CD8-positive, alpha-beta memory T cell (primary cell): Measurements from ENCODE around the gene GRIN2A. TPM values are rescaled to one million over a fixed set of nuclear protein-coding genes. Genes with fewer than 3 reads are reported as not detected.
A peak's percentile ranks its signal among the peaks of the same experiment; 100 is the strongest.

Source experiments
- CTCF ChIA-PET: fragments of 350-600 bp; sonication (Branson Sonifier 250); formaldehyde crosslinking; loops from one replicate; lab custom pipeline; 2021; ENCODE audit warnings: antibody characterized with exemption; lab: Charles Lee
- POLR2A ChIA-PET: fragments of 350-600 bp; sonication (Branson Sonifier 250); formaldehyde crosslinking; loops from one replicate; lab custom pipeline; 2021; ENCODE audit warnings: antibody characterized with exemption; lab: Charles Lee
- DNase-seq, 5 donors: peaks; one replicate each; pipeline versions ENCODE4 v3.0.0 to v3.0.0-alpha.2; 2020 to 2022; ENCODE audit warnings: mixed read lengths in 1 of 5
- H3K27ac ChIP-seq: one replicate; pipeline ENCODE4 v1.7.0; 2013; ENCODE audit warnings: low read depth, mild to moderate bottlenecking, low read length, moderate library complexity
- H3K27me3 ChIP-seq: 2 replicates; pipeline ENCODE4 v1.7.0; 2013; ENCODE audit warnings: low read length, mild to moderate bottlenecking; ENCODE audit not compliant: insufficient read depth, poor library complexity, severe bottlenecking
- H3K36me3 ChIP-seq: 2 replicates; pipeline ENCODE4 v1.7.0; 2013; ENCODE audit warnings: mild to moderate bottlenecking, low read length, moderate library complexity; ENCODE audit not compliant: insufficient read depth
- H3K4me1 ChIP-seq: 2 replicates; pipeline ENCODE4 v1.7.0; 2013; ENCODE audit warnings: mild to moderate bottlenecking, low read length, moderate library complexity; ENCODE audit not compliant: insufficient read depth
- H3K4me3 ChIP-seq: 2 replicates; pipeline ENCODE4 v1.7.0; 2013; ENCODE audit warnings: mild to moderate bottlenecking, low read length
- H3K9me3 ChIP-seq: 2 replicates; pipeline ENCODE4 v1.7.0; 2013; ENCODE audit warnings: mild to moderate bottlenecking, low read length
- H3K27ac Mint-ChIP-seq, 8 donors: one replicate each; pipeline ENCODE4 v1.8.0; 2020 to 2021; ENCODE audit warnings: mixed read lengths in 8 of 8, mild to moderate bottlenecking in 6 of 8, inconsistent platforms in 3 of 8, moderate library complexity in 3 of 8
- H3K27me3 Mint-ChIP-seq, 2 donors: one replicate each; pipeline ENCODE4 v1.8.0; 2020 to 2021; ENCODE audit warnings: mixed read lengths in 2 of 2, mild to moderate bottlenecking in 1 of 2, moderate library complexity in 1 of 2
- H3K36me3 Mint-ChIP-seq, 3 donors: one replicate each; pipeline ENCODE4 v1.8.0; 2020 to 2021; ENCODE audit warnings: mixed read lengths in 3 of 3, inconsistent platforms in 1 of 3, mild to moderate bottlenecking in 1 of 3
- H3K4me1 Mint-ChIP-seq, 3 donors: one replicate each; pipeline ENCODE4 v1.8.0; 2020 to 2021; ENCODE audit warnings: mixed read lengths in 3 of 3, inconsistent platforms in 1 of 3, mild to moderate bottlenecking in 1 of 3
- H3K4me3 Mint-ChIP-seq, 7 donors: one replicate each; pipeline ENCODE4 v1.8.0; 2020 to 2021; ENCODE audit warnings: mixed read lengths in 7 of 7, mild to moderate bottlenecking in 6 of 7, moderate library complexity in 4 of 7, inconsistent platforms in 2 of 7
- H3K9me3 Mint-ChIP-seq, 5 donors: one replicate each; pipeline ENCODE4 v1.8.0; 2020 to 2022; ENCODE audit warnings: mixed read lengths in 5 of 5, mild to moderate bottlenecking in 3 of 5, moderate library complexity in 2 of 5, inconsistent platforms in 1 of 5
- polyA plus RNA-seq: library from polyadenylated mRNA; unstranded; fragments of 300-500 nt; fragmentation: Illumina TruSeq; gene quantifications from one replicate; pipeline ENCODE4 v1.2.3, GENCODE V29; 2021
- total RNA-seq, 2 experiments: library from RNA; stranded (reverse); gene quantifications; one replicate each; pipeline ENCODE4 v1.2.3, GENCODE V29; 2021

Gene GRIN2A
- total and polyA plus RNA-seq, 3 experiments from 2014 or later = not detected

DNA sequence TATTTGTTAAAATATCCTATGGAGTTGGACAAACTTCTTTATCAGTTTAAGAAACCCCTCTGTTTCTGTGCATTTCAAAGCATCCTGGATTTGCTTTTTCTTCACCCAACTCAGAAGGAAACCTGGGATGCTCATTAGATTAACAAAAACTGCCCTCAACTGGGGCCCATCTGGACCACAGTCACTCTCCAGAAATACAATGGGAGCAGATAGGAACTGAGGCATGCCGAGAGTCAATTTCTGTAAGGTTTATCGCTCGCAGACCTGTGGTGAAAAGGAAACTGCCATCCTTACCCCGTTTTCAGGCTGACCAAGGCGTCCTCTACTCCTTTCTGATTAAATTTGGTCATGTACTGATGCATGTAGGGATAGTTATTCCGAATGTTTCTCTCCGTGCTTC is 360.3 kb downstream of the GRIN2A start:
- POLR2A ChIA-PET = no interaction called here
- Histone ChIP-seq H3K4me3 (no peak overlapping the region), H3K36me3 (no peaks in the 10 kb centered on the region)

DNA sequence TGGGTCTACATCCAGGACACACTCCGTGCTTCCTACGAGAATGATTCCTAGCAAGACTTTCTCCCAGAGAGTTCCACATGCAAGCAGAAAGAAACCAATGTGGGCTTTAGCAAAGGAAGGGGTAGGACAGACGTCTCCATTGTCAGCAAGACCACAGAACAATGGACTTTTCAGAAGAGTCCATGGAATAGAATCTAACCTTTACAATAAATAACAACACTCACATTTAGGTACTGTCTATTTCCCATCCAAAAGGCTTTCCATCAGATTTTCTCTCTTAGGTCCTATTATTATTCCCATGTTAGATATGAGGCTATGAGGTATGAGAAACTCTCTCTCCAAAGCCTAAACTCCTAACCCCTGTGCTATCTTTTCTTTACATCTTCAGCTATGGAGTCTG is 360.9 kb downstream of the GRIN2A start:
- H3K27me3 Mint-ChIP-seq = peaks cover 0 to 2% of the 10 kb centered on the region in 2 donors
- H3K36me3 ChIP-seq = no peaks in the 10 kb centered on the region
- H3K4me3 Mint-ChIP-seq = no peak overlapping the region
- H3K36me3 Mint-ChIP-seq = no peaks in the 10 kb centered on the region
- no peaks in the 10 kb centered on the region for H3K27me3 ChIP-seq
- H3K9me3 Mint-ChIP-seq = peaks cover 0 to 11% (median 2%) of the 10 kb centered on the region in 5 donors
- no peak for DNase-seq
- H3K9me3 ChIP-seq = no peaks in the 10 kb centered on the region
- H3K4me1 ChIP-seq = no peaks in the 10 kb centered on the region
- POLR2A ChIA-PET = no interaction called here
- CTCF ChIA-PET = no interaction called here
- no peak overlapping the region for H3K4me3 ChIP-seq
- H3K27ac Mint-ChIP-seq = no peak overlapping the region
- H3K27ac ChIP-seq = no peak overlapping the region
- no peaks in the 10 kb centered on the region for H3K4me1 Mint-ChIP-seq

More for the DNA sequence above, 360.3 kb downstream of the GRIN2A start:
- Mint-ChIP-seq H3K36me3 (no peaks in the 10 kb centered on the region), H3K4me3 (no peak overlapping the region), H3K27ac (no peak overlapping the region), H3K4me1 (no peaks in the 10 kb centered on the region), H3K9me3 (peaks cover 0 to 11% (median 2%) of the 10 kb centered on the region in 5 donors), H3K27me3 (peaks cover 0 to 2% of the 10 kb centered on the region in 2 donors)
- CTCF ChIA-PET = no interaction called here
- DNase-seq = no peak
- Histone ChIP-seq H3K4me1 (no peaks in the 10 kb centered on the region), H3K27ac (no peak overlapping the region), H3K9me3 (no peaks in the 10 kb centered on the region), H3K27me3 (no peaks in the 10 kb centered on the region)

DNA sequence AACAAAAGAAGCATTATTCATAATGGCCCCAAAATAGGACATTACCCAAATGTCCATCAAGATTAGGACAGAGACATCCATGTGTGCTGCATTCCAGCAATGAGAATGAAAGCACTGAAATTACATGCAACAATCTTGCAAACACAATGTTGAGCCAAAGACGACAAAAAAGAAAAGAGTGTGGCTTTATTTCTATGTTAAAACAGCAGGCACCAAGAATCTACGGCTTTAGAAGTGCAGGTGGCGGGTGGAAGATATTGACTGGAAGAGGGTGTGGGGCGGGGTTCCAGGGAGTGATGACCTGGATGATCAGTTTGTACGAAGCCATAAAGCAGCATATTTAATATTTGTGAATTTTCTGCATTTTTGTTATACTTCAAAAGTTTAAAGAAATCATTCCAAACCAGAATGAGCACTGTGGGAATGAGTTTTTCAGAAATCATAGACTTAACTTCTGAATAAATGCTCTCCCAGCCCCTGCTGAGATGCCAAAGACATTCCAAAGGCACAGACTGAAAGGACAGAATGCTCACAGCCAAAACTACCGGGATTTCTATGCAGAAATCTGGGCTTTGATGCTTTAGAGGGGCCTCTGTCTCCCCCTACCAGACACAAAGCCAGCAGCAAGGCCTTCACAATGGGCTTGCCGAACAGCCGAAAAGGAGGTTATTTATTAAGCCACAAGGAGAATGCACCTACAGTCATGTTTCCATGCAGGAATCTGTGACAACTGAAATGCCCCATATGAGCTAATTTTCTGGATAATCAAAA is 361.6 kb downstream of the GRIN2A start:
- Mint-ChIP-seq H3K4me3 (no peak overlapping the region), H3K27me3 (peaks cover 0 to 2% of the 10 kb centered on the region in 2 donors), H3K9me3 (peaks cover 0 to 11% (median 2%) of the 10 kb centered on the region in 5 donors), H3K36me3 (no peaks in the 10 kb centered on the region), H3K27ac (peak overlapping the region in 1 of 8 donors; percentile 48), H3K4me1 (no peaks in the 10 kb centered on the region)
- CTCF ChIA-PET = no interaction called here
- H3K4me3 ChIP-seq = no peak overlapping the region
- H3K4me1 ChIP-seq = no peaks in the 10 kb centered on the region
- no peaks in the 10 kb centered on the region for H3K9me3 ChIP-seq
- H3K36me3 ChIP-seq = no peaks in the 10 kb centered on the region
- no peak overlapping the region for H3K27ac ChIP-seq
- H3K27me3 ChIP-seq = no peaks in the 10 kb centered on the region
- POLR2A ChIA-PET = no interaction called here
- no peak for DNase-seq

DNA sequence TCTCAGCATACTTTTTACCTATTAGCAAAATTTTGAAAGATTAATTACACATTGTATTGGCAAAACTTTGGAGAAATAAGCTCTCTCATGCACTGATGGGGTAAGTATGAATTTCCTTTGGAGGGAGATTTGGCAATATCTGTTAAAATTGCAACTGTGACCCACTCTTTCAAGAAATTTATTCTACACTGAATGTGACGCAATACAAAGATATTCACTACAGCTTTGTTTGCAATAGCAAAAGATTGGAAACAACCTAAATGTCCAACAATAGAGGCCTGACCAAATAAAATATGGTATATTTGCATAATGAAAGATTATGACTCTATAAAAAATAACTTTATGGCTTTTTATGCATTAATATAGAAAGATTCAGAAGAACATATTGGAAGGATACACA is 363.5 kb downstream of the GRIN2A start:
- H3K9me3 ChIP-seq = no peaks in the 10 kb centered on the region

DNA sequence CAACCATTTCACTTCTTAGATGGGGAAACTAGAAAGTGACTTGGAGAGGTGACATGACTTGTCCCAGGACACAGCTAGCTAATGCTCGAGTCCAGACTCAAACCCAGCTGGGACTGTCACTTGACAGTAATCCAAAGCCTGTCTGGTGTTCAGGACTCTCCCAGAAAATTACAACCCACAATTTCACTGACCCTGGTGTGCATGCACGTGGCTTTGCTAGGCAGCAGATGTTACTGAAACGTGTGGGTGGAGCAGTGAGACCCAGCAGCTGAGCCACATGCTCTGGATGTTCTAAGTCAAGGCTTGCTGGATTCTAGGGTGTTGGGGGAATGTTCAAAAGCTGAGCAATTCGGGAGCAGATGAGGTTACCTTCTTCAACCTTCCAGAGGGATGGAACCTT is 364.6 kb downstream of the GRIN2A start:
- Histone ChIP-seq H3K4me3 (no peak overlapping the region), H3K4me1 (no peaks in the 10 kb centered on the region), H3K36me3 (no peaks in the 10 kb centered on the region), H3K9me3 (no peaks in the 10 kb centered on the region), H3K27ac (no peak overlapping the region), H3K27me3 (no peaks in the 10 kb centered on the region)
- no peak for DNase-seq
- no peak overlapping the region for H3K4me3 Mint-ChIP-seq
- POLR2A ChIA-PET = no interaction called here
- H3K27me3 Mint-ChIP-seq = no peaks in the 10 kb centered on the region
- no peaks in the 10 kb centered on the region for H3K36me3 Mint-ChIP-seq
- H3K9me3 Mint-ChIP-seq = peaks cover 0 to 11% (median 0%) of the 10 kb centered on the region in 5 donors
- H3K4me1 Mint-ChIP-seq = no peaks in the 10 kb centered on the region
- H3K27ac Mint-ChIP-seq = no peak overlapping the region
- CTCF ChIA-PET = no interaction called here

More for the DNA sequence above, 363.5 kb downstream of the GRIN2A start:
- no peak for DNase-seq
- CTCF ChIA-PET = no interaction called here
- H3K27me3 Mint-ChIP-seq = peaks cover 0 to 2% of the 10 kb centered on the region in 2 donors
- no peaks in the 10 kb centered on the region for H3K27me3 ChIP-seq
- no peak overlapping the region for H3K27ac ChIP-seq
- no peak overlapping the region for H3K27ac Mint-ChIP-seq
- H3K36me3 Mint-ChIP-seq = no peaks in the 10 kb centered on the region
- no peak overlapping the region for H3K4me3 ChIP-seq
- H3K4me1 Mint-ChIP-seq = no peaks in the 10 kb centered on the region
- H3K36me3 ChIP-seq = no peaks in the 10 kb centered on the region
- H3K4me1 ChIP-seq = no peaks in the 10 kb centered on the region
- no peak overlapping the region for H3K4me3 Mint-ChIP-seq
- POLR2A ChIA-PET = no interaction called here
- H3K9me3 Mint-ChIP-seq = peaks cover 0 to 11% (median 2%) of the 10 kb centered on the region in 5 donors

DNA sequence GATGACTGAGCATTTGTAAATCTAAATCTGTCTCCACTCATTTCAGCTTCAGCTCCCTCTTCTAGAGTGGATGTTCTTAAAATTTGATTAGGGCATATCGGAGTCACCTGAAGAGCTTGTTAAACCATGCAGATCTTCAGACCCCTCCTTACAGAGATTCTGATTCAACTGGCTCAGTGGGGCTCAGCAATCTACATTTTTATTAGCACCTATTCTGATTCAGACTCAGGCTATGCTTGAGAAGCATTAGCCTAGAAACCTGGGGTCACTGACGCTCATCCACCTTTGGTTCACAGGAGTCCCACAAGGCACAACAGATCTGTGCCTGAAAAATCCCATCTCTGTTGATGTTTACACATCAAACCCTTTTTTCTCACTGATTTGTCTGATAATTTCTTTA is 365.6 kb downstream of the GRIN2A start:
- Histone ChIP-seq H3K9me3 (no peaks in the 10 kb centered on the region), H3K27ac (no peak overlapping the region), H3K27me3 (no peaks in the 10 kb centered on the region), H3K36me3 (no peaks in the 10 kb centered on the region), H3K4me3 (no peak overlapping the region), H3K4me1 (no peaks in the 10 kb centered on the region)
- Mint-ChIP-seq H3K9me3 (peaks cover 0 to 9% (median 0%) of the 10 kb centered on the region in 5 donors), H3K4me1 (no peaks in the 10 kb centered on the region), H3K27ac (no peak overlapping the region), H3K27me3 (no peaks in the 10 kb centered on the region), H3K4me3 (no peak overlapping the region), H3K36me3 (no peaks in the 10 kb centered on the region)
- ChIA-PET POLR2A (no interaction called here), CTCF (no interaction called here)
- DNase-seq = no peak

DNA sequence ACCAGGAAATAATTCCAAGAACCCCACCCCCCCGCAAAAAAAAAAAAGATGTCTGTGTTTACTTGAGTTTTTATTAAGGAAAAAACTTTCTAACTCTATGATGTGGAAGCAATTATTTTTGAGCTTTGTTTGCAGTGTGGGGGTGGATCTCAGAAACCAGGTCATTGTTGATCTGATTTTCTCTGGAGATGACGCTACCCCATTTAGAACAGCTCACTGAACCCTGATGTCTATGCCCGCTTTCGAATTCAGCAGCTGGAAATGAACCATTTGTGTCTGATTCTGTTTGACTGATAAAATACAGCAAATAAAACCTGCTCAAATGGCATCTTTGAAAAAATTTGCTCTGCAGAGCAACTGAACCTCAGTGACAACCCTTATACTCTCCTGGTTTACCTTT is 368.6 kb downstream of the GRIN2A start:
- no peaks in the 10 kb centered on the region for H3K4me1 Mint-ChIP-seq
- ChIA-PET CTCF (no interaction called here), POLR2A (no interaction called here)
- Histone ChIP-seq H3K4me1 (no peaks in the 10 kb centered on the region), H3K27me3 (no peaks in the 10 kb centered on the region), H3K36me3 (no peaks in the 10 kb centered on the region), H3K9me3 (no peaks in the 10 kb centered on the region), H3K27ac (no peak overlapping the region), H3K4me3 (no peak overlapping the region)
- H3K27ac Mint-ChIP-seq = no peak overlapping the region
- DNase-seq = no peak
- H3K36me3 Mint-ChIP-seq = no peaks in the 10 kb centered on the region
- H3K27me3 Mint-ChIP-seq = no peaks in the 10 kb centered on the region
- peaks cover 0 to 2% (median under 1%) of the 10 kb centered on the region in 5 donors for H3K9me3 Mint-ChIP-seq
- no peak overlapping the region for H3K4me3 Mint-ChIP-seq

DNA sequence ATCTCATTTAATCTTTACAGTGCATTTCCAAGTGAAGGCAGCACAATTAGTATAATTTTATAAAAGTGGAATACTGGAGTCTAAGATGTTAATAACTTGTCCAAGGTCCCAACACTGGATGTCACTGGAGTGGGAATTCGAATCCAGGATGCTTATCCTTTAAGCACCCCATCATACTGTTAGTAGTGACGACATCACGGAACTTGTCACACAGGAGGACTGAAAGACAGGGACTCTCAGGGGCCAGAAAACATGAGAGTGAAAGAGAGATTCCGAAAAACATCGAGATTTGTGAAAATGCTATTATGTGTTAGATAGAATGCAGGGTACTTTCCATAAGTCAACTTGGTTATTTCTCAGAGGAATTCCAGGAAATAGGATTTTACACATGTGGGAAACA is 374.0 kb downstream of the GRIN2A start:
- CTCF ChIA-PET = no interaction called here
- POLR2A ChIA-PET = no interaction called here
- peaks cover 0 to 3% of the 10 kb centered on the region in 2 donors for H3K27me3 Mint-ChIP-seq

More for the DNA sequence above, 374.0 kb downstream of the GRIN2A start:
- Histone ChIP-seq H3K9me3 (no peaks in the 10 kb centered on the region), H3K4me1 (no peaks in the 10 kb centered on the region), H3K4me3 (no peak overlapping the region), H3K36me3 (no peaks in the 10 kb centered on the region), H3K27ac (no peak overlapping the region), H3K27me3 (no peaks in the 10 kb centered on the region)
- Mint-ChIP-seq H3K27ac (no peak overlapping the region), H3K4me3 (no peak overlapping the region), H3K4me1 (no peaks in the 10 kb centered on the region), H3K9me3 (peaks cover 0 to 2% (median 0%) of the 10 kb centered on the region in 5 donors), H3K36me3 (no peaks in the 10 kb centered on the region)
- no peak for DNase-seq
